NCI-H1417 (cell line): Measurements from ENCODE around the gene PSMB10.

Experiments used
- DNase-seq, 3 experiments: peaks; one replicate each; lab custom pipeline; 2025; lab: John Stamatoyannopoulos, UW

Gene PSMB10

DNA sequence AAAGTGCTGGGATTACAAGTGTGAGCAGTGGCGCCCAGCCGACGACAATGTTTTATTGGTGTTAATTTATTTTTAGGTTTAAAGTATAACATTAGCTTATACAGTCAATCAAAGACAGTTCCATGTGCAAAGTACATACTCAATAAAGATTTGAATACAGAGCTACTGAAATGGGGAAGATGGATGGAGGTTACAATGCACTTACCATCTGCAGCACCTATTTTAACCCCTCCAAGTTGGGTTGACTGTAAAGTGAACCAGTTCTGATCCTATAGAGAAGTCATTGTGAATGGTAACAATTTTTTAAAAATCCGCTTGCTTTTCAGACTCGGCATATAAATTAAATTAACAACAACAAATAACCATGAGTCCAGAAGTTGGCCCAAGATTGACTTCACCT is 44.3 kb downstream of the PSMB10 start:
- DNase-seq = no peak

DNA sequence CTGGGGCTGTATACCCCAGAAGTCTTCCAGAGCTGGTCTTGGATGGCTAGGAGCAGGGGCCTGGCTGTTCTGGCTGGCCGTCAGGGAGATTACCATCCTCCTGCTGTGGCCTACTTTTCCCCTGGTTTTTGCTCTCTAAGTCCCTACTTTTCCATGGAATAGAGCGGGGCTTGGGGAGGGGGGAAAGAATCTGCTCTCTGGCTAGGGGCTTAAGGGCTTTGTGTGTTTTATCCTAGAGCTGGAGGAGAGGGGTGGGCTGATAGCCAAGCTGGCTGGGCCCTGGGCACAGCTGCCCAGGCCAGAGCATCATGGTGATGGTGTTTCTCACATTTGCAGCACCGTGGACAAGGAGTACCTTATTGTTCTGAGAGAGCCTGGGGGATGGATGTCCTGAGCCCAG is 48.3 kb downstream of the PSMB10 start:
- no peak for DNase-seq

DNA sequence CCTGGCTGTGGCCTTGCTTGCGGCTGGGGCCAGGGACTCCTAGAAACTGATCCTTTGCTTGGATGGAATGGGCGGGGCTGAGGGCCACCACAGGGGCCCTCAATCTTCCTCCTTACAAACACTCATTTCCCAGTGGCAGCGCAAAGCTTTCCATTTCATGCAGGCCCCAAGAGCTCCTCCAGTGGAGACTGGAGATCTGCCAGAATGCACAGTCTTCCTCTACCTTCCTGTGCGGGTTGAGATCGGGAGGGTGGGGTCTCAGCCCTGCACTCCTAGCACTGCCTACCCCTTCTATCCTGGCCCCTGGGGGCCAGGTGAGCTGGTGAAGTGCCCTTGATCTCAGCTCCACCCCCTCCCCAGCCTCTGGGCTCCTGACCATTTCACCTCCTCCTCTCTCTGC is 50.3 kb downstream of the PSMB10 start:
- peak in 1 of 3 experiments; percentile 64 for DNase-seq

DNA sequence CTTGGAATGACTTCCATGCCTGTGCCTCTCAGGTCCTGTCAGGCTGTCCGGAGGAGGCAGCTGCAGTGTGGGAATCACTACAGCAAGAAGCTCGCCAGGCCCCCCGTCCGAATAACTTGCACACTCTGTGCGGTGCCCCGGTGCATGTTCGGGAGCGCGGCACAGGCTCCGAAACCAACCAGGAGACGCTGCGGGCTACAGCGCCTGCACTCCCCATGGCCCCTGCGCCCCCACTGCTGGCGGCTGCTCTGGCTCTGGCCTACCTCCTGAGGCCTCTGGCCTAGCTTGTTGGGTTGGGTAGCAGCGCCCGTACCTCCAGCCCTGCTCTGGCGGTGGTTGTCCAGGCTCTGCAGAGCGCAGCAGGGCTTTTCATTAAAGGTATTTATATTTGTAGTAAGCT is 50.7 kb downstream of the PSMB10 start:
- no peak for DNase-seq

DNA sequence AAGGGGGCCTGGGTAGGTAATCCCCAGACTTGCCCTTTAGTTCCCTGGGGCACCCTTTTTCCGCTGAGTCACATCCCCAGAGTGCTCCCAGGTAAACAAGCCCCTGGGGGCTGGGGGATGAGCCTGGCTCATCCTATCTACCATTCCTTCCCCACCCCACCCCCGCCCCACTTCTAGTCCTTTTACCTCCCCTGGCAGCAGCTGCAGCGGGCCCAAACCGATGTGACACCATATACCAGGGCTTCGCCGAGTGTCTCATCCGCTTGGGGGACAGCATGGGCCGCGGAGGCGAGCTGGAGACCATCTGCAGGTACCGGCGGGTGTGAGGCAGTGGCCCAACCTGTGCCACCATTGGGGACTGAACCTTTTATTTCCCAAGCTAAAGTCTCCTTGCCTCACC is 51.1 kb downstream of the PSMB10 start:
- DNase-seq = no peak

DNA sequence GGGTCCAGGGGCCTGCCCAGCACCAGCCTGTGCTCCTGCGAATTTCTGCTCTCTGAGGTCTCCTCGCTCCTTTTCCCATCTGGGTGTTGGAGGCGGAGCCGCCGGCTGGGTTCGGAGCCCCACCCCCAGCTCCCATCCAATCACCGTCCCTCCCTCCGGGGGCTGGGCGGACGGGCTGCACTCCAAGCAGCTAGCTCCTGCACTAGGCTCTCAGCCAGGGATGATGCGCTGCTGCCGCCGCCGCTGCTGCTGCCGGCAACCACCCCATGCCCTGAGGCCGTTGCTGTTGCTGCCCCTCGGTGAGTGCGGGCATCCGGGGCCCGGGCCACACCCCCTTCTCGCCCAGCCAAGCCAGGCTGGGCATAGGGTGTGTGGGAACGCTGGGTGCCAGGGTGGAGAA is 52.0 kb downstream of the PSMB10 start, which contains the start of gene NRN1L:
Gene NRN1L (plus strand): TSS at position 202 of the 400 bp plus-strand sequence. CDS start 19 bp downstream, at position 221.
- peak; percentile 8 to 68 (median 34) for DNase-seq
